Neural cell (in vitro differentiated cells): Measurements from ENCODE around the gene TF. TPM values are rescaled to one million over a fixed set of nuclear protein-coding genes. Genes with fewer than 3 reads are reported as not detected.

Experiments used
- H2AFZ ChIP-seq: fragments of 200-600, 300-800 bp; sonication (generic), shearing (Covaris generic); 2 replicates; pipeline ENCODE4 v1.6.0; 2014; ENCODE audit warnings: low read depth, mild to moderate bottlenecking, antibody characterized with exemption, low read length, moderate library complexity
- H3F3A ChIP-seq: fragments of 200-600 bp; shearing (Covaris generic); 2 replicates; pipeline ENCODE4 v1.6.1; 2016; ENCODE audit warnings: mild to moderate bottlenecking, moderate library complexity, mixed read lengths, antibody characterized with exemption, low read length; ENCODE audit not compliant: insufficient read depth, poor library complexity, severe bottlenecking
- H3K27ac ChIP-seq: fragments of 200-600, 300-800 bp; sonication (generic), shearing (Covaris generic); 2 replicates; pipeline ENCODE4 v1.5.1; 2014; ENCODE audit warnings: mild to moderate bottlenecking, low read length, moderate library complexity
- H3K27me3 ChIP-seq: fragments of 300-800, 200-600 bp; sonication (generic), shearing (Covaris generic); 2 replicates; pipeline ENCODE4 v1.6.0; 2014; ENCODE audit warnings: mild to moderate bottlenecking, low read depth, low read length, moderate library complexity; ENCODE audit not compliant: insufficient read depth
- H3K36me3 ChIP-seq: fragments of 300-800, 200-600 bp; sonication (generic), shearing (Covaris generic); 2 replicates; pipeline ENCODE4 v1.5.1; 2014; ENCODE audit warnings: mild to moderate bottlenecking, antibody characterized with exemption, low read length, moderate library complexity; ENCODE audit not compliant: insufficient read depth
- H3K4me2 ChIP-seq: fragments of 300-800, 200-600 bp; sonication (generic), shearing (Covaris generic); 2 replicates; pipeline ENCODE4 v1.6.0; 2014; ENCODE audit warnings: mild to moderate bottlenecking, low read length
- H3K4me3 ChIP-seq: fragments of 300-800, 200-600 bp; sonication (generic), shearing (Covaris generic); 2 replicates; pipeline ENCODE4 v1.5.1; 2014; ENCODE audit warnings: mild to moderate bottlenecking, low read length, moderate library complexity
- H3K79me2 ChIP-seq: fragments of 200-600 bp; shearing (Covaris generic); replicated peaks from 2 replicates; pipeline ENCODE4 v1.6.0; 2014; ENCODE audit warnings: mild to moderate bottlenecking, low read length, moderate library complexity; ENCODE audit not compliant: insufficient read depth
- H3K9ac ChIP-seq: fragments of 300-800, 200-600 bp; sonication (generic), shearing (Covaris generic); 2 replicates; pipeline ENCODE4 v1.6.1; 2016; ENCODE audit warnings: mild to moderate bottlenecking, low read length, mixed read lengths
- H3K9me2 ChIP-seq: fragments of 200-600 bp; shearing (Covaris generic); 2 replicates; pipeline ENCODE4 v1.6.1; 2016; ENCODE audit warnings: mild to moderate bottlenecking, low read length, mixed read lengths; ENCODE audit not compliant: insufficient read depth
- H3K9me3 ChIP-seq: fragments of 200-600, 300-800 bp; sonication (generic), shearing (Covaris generic); 2 replicates; pipeline ENCODE4 v1.6.1; 2016; ENCODE audit warnings: mild to moderate bottlenecking, mixed run types, low read length, moderate library complexity, mixed read lengths
- H4K20me1 ChIP-seq: fragments of 200-600 bp; shearing (Covaris generic); 2 replicates; pipeline ENCODE4 v1.6.1; 2016; ENCODE audit warnings: mild to moderate bottlenecking, mixed run types; ENCODE audit not compliant: insufficient read depth
- EP300 ChIP-seq: fragments of 450-650 bp; conservative IDR thresholded peaks from 2 replicates; pipeline ENCODE4 v1.6.1; 2014; ENCODE audit warnings: antibody characterized with exemption, mild to moderate bottlenecking, moderate library complexity; ENCODE audit not compliant: poor library complexity, severe bottlenecking
- EZH2 ChIP-seq: fragments of 200-600, 300-800 bp; shearing (Covaris generic), sonication (generic); IDR thresholded peaks from 2 replicates; pipeline ENCODE4 v1.6.1; 2014; ENCODE audit warnings: antibody characterized with exemption, low read length, borderline replicate concordance, mild to moderate bottlenecking; ENCODE audit not compliant: insufficient read depth, poor library complexity, severe bottlenecking
- MXI1 ChIP-seq: fragments of 450-650 bp; conservative IDR thresholded peaks from 2 replicates; pipeline ENCODE4 v1.6.1; 2014; ENCODE audit warnings: antibody characterized with exemption, mild to moderate bottlenecking; ENCODE audit not compliant: poor library complexity, severe bottlenecking
- RAD21 ChIP-seq: fragments of 450-650 bp; conservative IDR thresholded peaks from 2 replicates; pipeline ENCODE4 v1.6.1; 2014; ENCODE audit warnings: antibody characterized with exemption, mild to moderate bottlenecking, moderate library complexity
- SMC3 ChIP-seq: fragments of 450-650 bp; conservative IDR thresholded peaks from 2 replicates; pipeline ENCODE4 v1.6.1; 2014; ENCODE audit warnings: antibody characterized with exemption, mild to moderate bottlenecking, moderate library complexity; ENCODE audit not compliant: poor library complexity
- TAF1 ChIP-seq: IDR thresholded peaks from 2 replicates; pipeline ENCODE4 v1.6.1; 2012; ENCODE audit warnings: low read depth
- polyA plus RNA-seq: library from polyadenylated mRNA; depleted of rRNA; stranded (reverse); fragments of >200 nt; gene quantifications from 2 replicates; pipeline ENCODE4 v1.2.3, GENCODE V29; 2014
- TF ChIP-seq, protein P1 (sequence below): fragments of 450-650 bp; IDR thresholded peaks from 2 replicates; pipeline ENCODE4 v1.5.1; 2014; ENCODE audit warnings: antibody characterized with exemption, mild to moderate bottlenecking, moderate library complexity; ENCODE audit not compliant: poor library complexity, severe bottlenecking
- TF ChIP-seq, protein P2 (sequence below): IDR thresholded peaks from 2 replicates; pipeline ENCODE4 v1.6.1; 2012; ENCODE audit warnings: borderline replicate concordance

The TF gene
- polyA plus RNA-seq, 1 donor from 2014 or later, result 1.4 TPM

DNA sequence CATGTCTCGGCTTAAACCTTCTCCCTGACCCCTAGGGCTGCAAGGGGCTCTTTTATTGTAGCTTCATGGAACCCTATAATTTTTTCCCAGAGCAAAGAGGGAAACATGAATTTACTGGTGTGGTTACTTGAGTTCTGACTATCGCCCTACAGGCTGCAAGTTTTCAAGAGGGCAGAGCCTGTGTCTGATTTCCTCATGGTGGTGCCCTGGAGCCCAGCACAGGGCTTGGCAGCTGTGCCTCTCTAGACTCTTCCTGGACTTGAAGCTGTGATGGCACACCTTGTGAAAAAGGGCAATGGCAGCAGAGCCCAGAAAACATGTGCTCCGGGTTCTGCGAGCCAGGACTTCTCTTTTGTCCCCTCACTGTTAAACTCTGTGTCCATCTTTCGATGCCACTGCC lies 34.2 kb upstream of the TF start:
- Histone ChIP-seq H3K9me3 (no peaks in the 10 kb centered on the region), H2AFZ (no peak overlapping the region), H3K79me2 (no peaks in the 10 kb centered on the region), H3K27me3 (no peaks in the 10 kb centered on the region), H3K27ac (no peak overlapping the region), H3K4me3 (no peak overlapping the region), H3F3A (no peaks in the 10 kb centered on the region), H3K36me3 (no peaks in the 10 kb centered on the region), H3K9ac (no peak overlapping the region), H3K9me2 (no peaks in the 10 kb centered on the region), H3K4me2 (no peak overlapping the region), H4K20me1 (no peaks in the 10 kb centered on the region)
- TF ChIP-seq EZH2 (no peak), MXI1 (no peak)
- TF ChIP-seq, protein P1, sequence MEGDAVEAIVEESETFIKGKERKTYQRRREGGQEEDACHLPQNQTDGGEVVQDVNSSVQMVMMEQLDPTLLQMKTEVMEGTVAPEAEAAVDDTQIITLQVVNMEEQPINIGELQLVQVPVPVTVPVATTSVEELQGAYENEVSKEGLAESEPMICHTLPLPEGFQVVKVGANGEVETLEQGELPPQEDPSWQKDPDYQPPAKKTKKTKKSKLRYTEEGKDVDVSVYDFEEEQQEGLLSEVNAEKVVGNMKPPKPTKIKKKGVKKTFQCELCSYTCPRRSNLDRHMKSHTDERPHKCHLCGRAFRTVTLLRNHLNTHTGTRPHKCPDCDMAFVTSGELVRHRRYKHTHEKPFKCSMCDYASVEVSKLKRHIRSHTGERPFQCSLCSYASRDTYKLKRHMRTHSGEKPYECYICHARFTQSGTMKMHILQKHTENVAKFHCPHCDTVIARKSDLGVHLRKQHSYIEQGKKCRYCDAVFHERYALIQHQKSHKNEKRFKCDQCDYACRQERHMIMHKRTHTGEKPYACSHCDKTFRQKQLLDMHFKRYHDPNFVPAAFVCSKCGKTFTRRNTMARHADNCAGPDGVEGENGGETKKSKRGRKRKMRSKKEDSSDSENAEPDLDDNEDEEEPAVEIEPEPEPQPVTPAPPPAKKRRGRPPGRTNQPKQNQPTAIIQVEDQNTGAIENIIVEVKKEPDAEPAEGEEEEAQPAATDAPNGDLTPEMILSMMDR, result no peak

DNA sequence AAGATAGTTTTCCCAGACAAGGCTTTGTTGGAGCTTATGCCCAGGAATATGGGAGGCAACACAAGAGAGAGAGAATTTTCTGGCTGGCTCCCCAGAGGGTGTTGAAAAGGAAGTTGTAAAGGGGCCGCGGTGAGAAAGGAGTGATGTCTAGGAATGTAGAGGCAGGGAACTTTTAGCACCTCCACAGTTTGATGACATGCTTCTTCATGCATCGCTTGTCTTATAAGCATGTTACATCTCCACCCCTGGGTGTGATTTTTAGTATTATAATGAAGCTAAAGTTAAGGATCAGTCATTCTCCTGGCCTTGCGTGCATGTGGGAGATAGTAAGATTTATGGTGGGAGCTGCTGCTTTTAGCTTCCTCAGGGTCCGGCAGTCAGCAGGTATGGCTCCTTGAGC lies 32.8 kb upstream of the TF start:
- H3K27me3 ChIP-seq, result no peaks in the 10 kb centered on the region
- H2AFZ ChIP-seq, result no peak overlapping the region
- no peak for TF ChIP-seq TAF1
- no peak for TF ChIP-seq EP300
- TF ChIP-seq EZH2, result no peak
- no peak for TF ChIP-seq SMC3
- TF ChIP-seq, protein P1, result no peak
- H3K36me3 ChIP-seq, result no peaks in the 10 kb centered on the region
- H3K4me3 ChIP-seq, result no peak overlapping the region
- no peaks in the 10 kb centered on the region for H4K20me1 ChIP-seq
- H3K4me2 ChIP-seq, result no peak overlapping the region
- no peaks in the 10 kb centered on the region for H3K79me2 ChIP-seq
- no peak overlapping the region for H3K9ac ChIP-seq
- H3K27ac ChIP-seq, result no peak overlapping the region
- no peaks in the 10 kb centered on the region for H3K9me2 ChIP-seq
- no peaks in the 10 kb centered on the region for H3K9me3 ChIP-seq
- no peaks in the 10 kb centered on the region for H3F3A ChIP-seq

DNA sequence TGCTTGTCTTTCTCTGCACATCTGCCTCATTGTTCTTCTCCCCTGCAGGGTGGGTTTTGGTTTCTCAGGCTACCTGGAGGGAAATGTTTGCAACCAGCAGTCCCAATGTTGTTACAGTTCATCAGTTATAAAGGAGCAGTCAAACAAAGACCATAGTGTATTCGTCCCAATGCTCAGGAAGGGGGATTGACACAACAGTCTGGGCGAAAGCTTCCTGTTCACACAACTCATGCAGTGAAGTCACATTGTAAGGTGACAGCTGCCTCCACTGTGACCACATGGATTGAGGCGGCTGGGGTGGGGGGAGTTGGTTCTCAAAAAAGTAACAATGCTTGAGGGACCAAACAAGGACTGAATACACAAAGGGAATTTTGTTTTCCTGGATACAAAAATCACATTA lies 28.8 kb upstream of the TF start:
- no peak overlapping the region for H3K4me2 ChIP-seq
- no peaks in the 10 kb centered on the region for H3K27me3 ChIP-seq
- H3K36me3 ChIP-seq, result no peaks in the 10 kb centered on the region
- no peaks in the 10 kb centered on the region for H3K9me3 ChIP-seq
- TF ChIP-seq EP300, result no peak
- no peak for TF ChIP-seq MXI1
- TF ChIP-seq RAD21, result no peak
- TF ChIP-seq, protein P2, sequence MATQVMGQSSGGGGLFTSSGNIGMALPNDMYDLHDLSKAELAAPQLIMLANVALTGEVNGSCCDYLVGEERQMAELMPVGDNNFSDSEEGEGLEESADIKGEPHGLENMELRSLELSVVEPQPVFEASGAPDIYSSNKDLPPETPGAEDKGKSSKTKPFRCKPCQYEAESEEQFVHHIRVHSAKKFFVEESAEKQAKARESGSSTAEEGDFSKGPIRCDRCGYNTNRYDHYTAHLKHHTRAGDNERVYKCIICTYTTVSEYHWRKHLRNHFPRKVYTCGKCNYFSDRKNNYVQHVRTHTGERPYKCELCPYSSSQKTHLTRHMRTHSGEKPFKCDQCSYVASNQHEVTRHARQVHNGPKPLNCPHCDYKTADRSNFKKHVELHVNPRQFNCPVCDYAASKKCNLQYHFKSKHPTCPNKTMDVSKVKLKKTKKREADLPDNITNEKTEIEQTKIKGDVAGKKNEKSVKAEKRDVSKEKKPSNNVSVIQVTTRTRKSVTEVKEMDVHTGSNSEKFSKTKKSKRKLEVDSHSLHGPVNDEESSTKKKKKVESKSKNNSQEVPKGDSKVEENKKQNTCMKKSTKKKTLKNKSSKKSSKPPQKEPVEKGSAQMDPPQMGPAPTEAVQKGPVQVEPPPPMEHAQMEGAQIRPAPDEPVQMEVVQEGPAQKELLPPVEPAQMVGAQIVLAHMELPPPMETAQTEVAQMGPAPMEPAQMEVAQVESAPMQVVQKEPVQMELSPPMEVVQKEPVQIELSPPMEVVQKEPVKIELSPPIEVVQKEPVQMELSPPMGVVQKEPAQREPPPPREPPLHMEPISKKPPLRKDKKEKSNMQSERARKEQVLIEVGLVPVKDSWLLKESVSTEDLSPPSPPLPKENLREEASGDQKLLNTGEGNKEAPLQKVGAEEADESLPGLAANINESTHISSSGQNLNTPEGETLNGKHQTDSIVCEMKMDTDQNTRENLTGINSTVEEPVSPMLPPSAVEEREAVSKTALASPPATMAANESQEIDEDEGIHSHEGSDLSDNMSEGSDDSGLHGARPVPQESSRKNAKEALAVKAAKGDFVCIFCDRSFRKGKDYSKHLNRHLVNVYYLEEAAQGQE, result no peak
- TF ChIP-seq, protein P1, result no peak
- H2AFZ ChIP-seq, result no peak overlapping the region
- H4K20me1 ChIP-seq, result no peaks in the 10 kb centered on the region
- no peak overlapping the region for H3K4me3 ChIP-seq
- H3F3A ChIP-seq, result no peaks in the 10 kb centered on the region
- no peak overlapping the region for H3K27ac ChIP-seq
- no peaks in the 10 kb centered on the region for H3K79me2 ChIP-seq
- no peak overlapping the region for H3K9ac ChIP-seq
- no peaks in the 10 kb centered on the region for H3K9me2 ChIP-seq
